ENCODE results near the gene RGS7.

GRCh38 chr1:241366196-241366595 is 9.2 kb upstream of the RGS7 start:
- TF ChIP-seq, protein P1, sequence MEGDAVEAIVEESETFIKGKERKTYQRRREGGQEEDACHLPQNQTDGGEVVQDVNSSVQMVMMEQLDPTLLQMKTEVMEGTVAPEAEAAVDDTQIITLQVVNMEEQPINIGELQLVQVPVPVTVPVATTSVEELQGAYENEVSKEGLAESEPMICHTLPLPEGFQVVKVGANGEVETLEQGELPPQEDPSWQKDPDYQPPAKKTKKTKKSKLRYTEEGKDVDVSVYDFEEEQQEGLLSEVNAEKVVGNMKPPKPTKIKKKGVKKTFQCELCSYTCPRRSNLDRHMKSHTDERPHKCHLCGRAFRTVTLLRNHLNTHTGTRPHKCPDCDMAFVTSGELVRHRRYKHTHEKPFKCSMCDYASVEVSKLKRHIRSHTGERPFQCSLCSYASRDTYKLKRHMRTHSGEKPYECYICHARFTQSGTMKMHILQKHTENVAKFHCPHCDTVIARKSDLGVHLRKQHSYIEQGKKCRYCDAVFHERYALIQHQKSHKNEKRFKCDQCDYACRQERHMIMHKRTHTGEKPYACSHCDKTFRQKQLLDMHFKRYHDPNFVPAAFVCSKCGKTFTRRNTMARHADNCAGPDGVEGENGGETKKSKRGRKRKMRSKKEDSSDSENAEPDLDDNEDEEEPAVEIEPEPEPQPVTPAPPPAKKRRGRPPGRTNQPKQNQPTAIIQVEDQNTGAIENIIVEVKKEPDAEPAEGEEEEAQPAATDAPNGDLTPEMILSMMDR (IDR thresholded peaks at IDR 0.05), result no peak
- TF ChIP-seq KDM1A (IDR thresholded peaks at IDR 0.05; ENCODE audit: low read depth) (no peak), RNF2 (IDR thresholded peaks at IDR 0.05; ENCODE audit: borderline replicate concordance, low read depth) (no peak), RCOR1 (IDR thresholded peaks at IDR 0.05; ENCODE audit: low read depth, low read length) (no peak), EHMT2 (IDR thresholded peaks at IDR 0.05; ENCODE audit: low read depth) (no peak)
- TF ChIP-seq, protein P2, sequence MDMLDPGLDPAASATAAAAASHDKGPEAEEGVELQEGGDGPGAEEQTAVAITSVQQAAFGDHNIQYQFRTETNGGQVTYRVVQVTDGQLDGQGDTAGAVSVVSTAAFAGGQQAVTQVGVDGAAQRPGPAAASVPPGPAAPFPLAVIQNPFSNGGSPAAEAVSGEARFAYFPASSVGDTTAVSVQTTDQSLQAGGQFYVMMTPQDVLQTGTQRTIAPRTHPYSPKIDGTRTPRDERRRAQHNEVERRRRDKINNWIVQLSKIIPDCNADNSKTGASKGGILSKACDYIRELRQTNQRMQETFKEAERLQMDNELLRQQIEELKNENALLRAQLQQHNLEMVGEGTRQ (IDR thresholded peaks at IDR 0.05), result no peak
